Measurements from ENCODE around the gene ACTL6B.
A peak's percentile ranks its signal among the peaks of the same experiment; 100 is the strongest.

Gene ACTL6B

DNA sequence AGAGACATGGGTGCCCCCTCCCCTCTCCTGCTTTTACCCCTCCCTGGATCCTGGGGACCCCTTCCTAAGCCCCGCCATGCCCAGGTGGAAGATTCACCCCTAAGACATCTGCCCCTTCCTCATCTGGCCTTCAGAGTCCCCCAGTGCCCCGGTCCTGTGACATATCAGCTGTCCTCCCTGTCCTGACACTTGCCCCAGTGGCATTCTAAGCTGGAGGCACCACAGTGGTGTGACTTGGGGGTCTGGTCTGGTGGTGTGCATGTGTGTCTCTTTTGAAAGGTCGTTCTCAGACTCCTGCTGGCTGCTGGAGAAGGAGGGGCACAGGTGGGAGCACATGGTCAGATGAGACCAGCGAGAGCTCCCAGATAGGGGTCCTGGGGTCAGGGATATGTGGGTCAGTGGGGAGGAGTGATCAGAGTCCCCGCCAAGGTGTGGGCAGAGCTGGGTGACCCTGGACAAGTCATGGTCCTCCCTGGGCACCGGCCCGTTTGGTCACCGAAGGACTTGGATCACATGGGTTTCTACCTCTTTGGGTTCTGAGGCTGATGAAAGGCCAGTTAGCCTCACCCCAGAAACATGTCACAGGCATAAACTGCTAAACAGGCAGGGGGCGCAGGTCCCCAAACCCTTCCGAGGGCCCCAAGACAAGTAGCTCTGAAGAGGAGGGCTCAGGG, 14.3 kb downstream of the ACTL6B start:
- Histone ChIP-seq H3K79me2 (ENCODE audit: insufficient read depth, low read length) (no peaks in the 10 kb centered on the region), H3K27ac (ENCODE audit: low read depth, low read length, poor library complexity, severe bottlenecking) (no peak overlapping the region), H3K4me2 (ENCODE audit: low read length) (peak overlapping the region; percentile 25), H3K4me3 (ENCODE audit: low read depth, low read length, poor library complexity, severe bottlenecking) (no peak overlapping the region), H2AFZ (ENCODE audit: low read length) (no peak overlapping the region), H3K9ac (ENCODE audit: low read length) (no peak overlapping the region), H3K36me3 (ENCODE audit: insufficient read depth, low read length) (no peaks in the 10 kb centered on the region), H3K9me2 (ENCODE audit: low read depth, low read length) (no peaks in the 10 kb centered on the region), H3K27me3 (ENCODE audit: insufficient read depth, low read length) (0 out of 2 replicates have a peak, but pooled peaks cover 8% of the 10 kb centered on the region), H3F3A (ENCODE audit: insufficient read depth, low read length) (no peaks in the 10 kb centered on the region), H3K4me1 (ENCODE audit: insufficient read depth, low read length, severe bottlenecking) (peaks cover 10% of the 10 kb centered on the region), H4K20me1 (ENCODE audit: insufficient read depth, low read length) (no peaks in the 10 kb centered on the region), H3K9me3 (ENCODE audit: low read length) (no peaks in the 10 kb centered on the region)
- TF ChIP-seq CTCF (IDR thresholded peaks at IDR 0.05; ENCODE audit: low read length) (no peak; the same call in 1 of the 2 replicates), EZH2 (IDR thresholded peaks at IDR 0.05; ENCODE audit: borderline replicate concordance, low read length) (no peak)

GRCh38 chr7:100641463-100641859, 14.8 kb downstream of the ACTL6B start, which contains the start of gene TFR2:
Gene TFR2 (minus strand): TSS chr7:100641552. CDS start chr7:100641509, 43 bp downstream.
- Histone ChIP-seq H3K4me1 (ENCODE audit: insufficient read depth, low read length, severe bottlenecking) (peaks cover 10% of the 10 kb centered on the region), H2AFZ (ENCODE audit: low read length) (no peak within 1 kb of the TSS), H4K20me1 (ENCODE audit: insufficient read depth, low read length) (no peaks in the 10 kb centered on the region), H3K4me2 (ENCODE audit: low read length) (peak within 1 kb of the TSS; percentile 25), H3F3A (ENCODE audit: insufficient read depth, low read length) (no peaks in the 10 kb centered on the region), H3K9me2 (ENCODE audit: low read depth, low read length) (no peaks in the 10 kb centered on the region), H3K4me3 (ENCODE audit: low read depth, low read length, poor library complexity, severe bottlenecking) (no peak within 1 kb of the TSS), H3K9me3 (ENCODE audit: low read length) (no peaks in the 10 kb centered on the region), H3K79me2 (ENCODE audit: insufficient read depth, low read length) (no peaks in the 10 kb centered on the region), H3K9ac (ENCODE audit: low read length) (no peak within 1 kb of the TSS), H3K36me3 (ENCODE audit: insufficient read depth, low read length) (no peaks in the 10 kb centered on the region), H3K27ac (ENCODE audit: low read depth, low read length, poor library complexity, severe bottlenecking) (no peak within 1 kb of the TSS), H3K27me3 (ENCODE audit: insufficient read depth, low read length) (0 out of 2 replicates have a peak, but pooled peaks cover 4% of the 10 kb centered on the region)
- TF ChIP-seq CTCF (IDR thresholded peaks at IDR 0.05; ENCODE audit: low read length) (no peak), EZH2 (IDR thresholded peaks at IDR 0.05; ENCODE audit: borderline replicate concordance, low read length) (no peak)

DNA sequence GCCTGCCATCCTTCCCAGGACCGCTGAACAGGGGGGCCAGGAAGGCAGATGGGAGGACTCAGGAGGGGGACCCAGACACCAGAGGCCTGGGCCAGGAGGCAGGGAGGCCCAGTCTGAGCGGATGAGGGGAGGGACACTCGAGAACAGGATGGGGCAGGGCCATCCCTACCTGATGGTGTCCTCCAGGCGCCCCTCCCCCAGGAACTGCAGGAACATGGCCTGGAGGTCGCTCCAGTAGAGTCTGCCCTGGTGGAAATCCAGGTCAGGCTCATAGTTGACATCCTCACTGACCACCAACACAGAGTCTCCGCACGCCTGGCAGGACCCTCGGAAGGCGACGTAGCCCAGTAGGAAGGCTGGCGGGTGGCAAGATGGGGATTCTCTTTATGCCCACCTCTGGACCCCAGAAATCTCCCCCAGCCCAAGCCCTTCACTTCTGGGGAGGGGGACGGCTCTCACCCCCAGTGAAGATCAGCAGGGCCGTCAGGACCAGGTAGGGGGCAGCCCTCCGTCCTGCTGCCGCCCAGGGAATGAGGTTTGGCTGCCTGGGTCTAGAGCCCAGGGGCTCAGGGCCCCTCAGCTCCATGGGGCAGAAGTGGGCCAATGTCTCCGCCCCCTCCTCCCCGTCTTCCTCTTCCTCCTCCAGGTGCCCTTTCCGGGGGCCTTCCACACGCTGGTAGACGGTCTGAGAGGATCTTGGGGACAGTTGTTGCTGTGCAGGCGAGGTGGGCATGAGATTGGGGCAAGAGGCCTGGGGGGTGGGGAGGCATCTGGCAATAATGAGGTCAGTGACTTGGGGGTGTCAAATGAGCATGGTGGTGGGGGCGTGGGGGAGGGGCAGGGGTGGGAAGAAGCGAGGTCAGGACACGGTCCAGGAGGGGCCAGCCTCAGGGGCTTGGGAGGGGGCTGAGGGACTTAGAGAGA, 15.5 kb downstream of the ACTL6B start:
- H3K4me3 ChIP-seq (ENCODE audit: low read depth, low read length, poor library complexity, severe bottlenecking) = no peak overlapping the region
- no peak overlapping the region for H3K4me2 ChIP-seq (ENCODE audit: low read length)
- peaks cover 10% of the 10 kb centered on the region for H3K4me1 ChIP-seq (ENCODE audit: insufficient read depth, low read length, severe bottlenecking)
- H3K9me3 ChIP-seq (ENCODE audit: low read length) = no peaks in the 10 kb centered on the region
- no peak overlapping the region for H3K27ac ChIP-seq (ENCODE audit: low read depth, low read length, poor library complexity, severe bottlenecking)
- no peaks in the 10 kb centered on the region for H3K36me3 ChIP-seq (ENCODE audit: insufficient read depth, low read length)
- no peak overlapping the region for H2AFZ ChIP-seq (ENCODE audit: low read length)
- H4K20me1 ChIP-seq (ENCODE audit: insufficient read depth, low read length) = no peaks in the 10 kb centered on the region
- H3K27me3 ChIP-seq (ENCODE audit: insufficient read depth, low read length) = 0 out of 2 replicates have a peak, but pooled peaks cover under 1% of the 10 kb centered on the region
- no peaks in the 10 kb centered on the region for H3K79me2 ChIP-seq (ENCODE audit: insufficient read depth, low read length)
- H3K9ac ChIP-seq (ENCODE audit: low read length) = no peak overlapping the region
- no peaks in the 10 kb centered on the region for H3K9me2 ChIP-seq (ENCODE audit: low read depth, low read length)
- H3F3A ChIP-seq (ENCODE audit: insufficient read depth, low read length) = no peaks in the 10 kb centered on the region
- TF ChIP-seq CTCF (IDR thresholded peaks at IDR 0.05; ENCODE audit: low read length) = no peak
- TF ChIP-seq EZH2 (IDR thresholded peaks at IDR 0.05; ENCODE audit: borderline replicate concordance, low read length) = no peak
